Head of caudate nucleus (tissue), 42 donors: ENCODE measurements around the gene ZNF423.
"Not testable (repeated sequence)": the region's sequence is repeated elsewhere in the genome, so short reads cannot be mapped to it uniquely, and the experiment has no call there.

Experiments used
- DNase-seq, 42 donors: peaks; one replicate each; pipeline versions ENCODE4 v3.0.0 to v3.0.0-alpha.2; 2020 to 2021; ENCODE audit warnings: mixed read lengths in 7 of 42
- intact Hi-C: fragments of 100-400 bp; cut with DNase I; formaldehyde crosslinking; loops from one replicate; pipeline ENCODE4 v1.15.0; 2022

ZNF423 gene

DNA sequence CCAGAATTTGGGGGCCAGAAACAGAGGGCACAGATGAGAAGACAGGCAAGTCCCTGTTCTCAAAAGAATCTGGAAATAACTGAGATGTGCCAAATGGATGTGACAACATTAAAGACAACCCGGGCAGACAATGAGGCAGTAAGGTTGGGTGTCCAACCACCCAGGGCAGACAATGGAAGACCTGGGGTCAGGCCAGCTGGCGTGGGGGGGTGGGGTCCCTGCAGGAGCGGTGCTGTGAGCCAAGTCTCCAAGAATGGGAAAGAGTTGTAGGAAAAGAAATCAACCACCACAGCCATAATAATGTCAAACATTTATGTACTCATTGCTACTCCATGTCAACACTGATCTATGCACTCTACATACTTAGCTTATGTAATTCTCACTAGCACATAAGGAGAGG lies 279.0 kb downstream of the ZNF423 start:
- no peak for DNase-seq
- intact Hi-C loops: no loop called here

GRCh38 chr16:49576173-49576494 lies 279.8 kb downstream of the ZNF423 start:
- no peak for DNase-seq

DNA sequence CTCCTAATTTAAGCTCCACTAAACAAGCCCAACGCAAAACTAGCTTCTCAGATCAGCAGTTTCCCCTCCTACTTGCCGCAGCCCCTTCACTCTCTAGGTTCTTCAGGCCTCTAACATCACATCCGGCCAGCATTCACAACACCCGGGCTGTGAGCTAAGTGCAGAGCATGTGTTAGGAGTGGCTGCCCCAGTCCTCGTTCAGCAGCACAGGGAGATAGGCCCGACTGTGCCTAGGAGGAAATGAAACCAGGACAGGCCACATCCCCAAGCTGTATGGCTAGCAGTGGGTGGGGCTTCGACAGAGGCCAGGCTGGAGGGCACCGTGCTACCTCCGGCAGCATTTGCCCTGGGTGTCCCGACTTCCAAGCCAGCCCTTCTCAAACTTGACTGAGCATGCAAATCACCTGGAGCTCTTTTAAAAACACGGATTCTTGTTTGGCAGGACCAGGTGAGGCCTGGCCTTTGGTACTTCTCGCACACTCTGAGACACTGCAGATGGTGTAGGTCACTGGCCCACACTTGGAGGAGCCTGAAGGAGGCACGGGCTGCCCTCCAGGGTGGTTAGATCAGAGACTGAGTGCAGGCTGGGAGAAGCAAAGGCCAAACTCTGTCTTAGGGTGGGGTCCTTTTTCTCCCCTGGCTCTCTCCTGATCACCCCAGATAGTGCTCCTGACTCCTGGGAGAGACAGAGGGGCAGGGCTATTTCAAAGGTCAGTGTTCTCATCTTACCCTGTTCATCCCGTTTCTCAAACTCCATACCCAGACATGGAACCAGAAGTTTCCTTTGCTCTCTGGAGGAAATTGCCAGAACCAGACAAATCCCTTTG lies 280.4 kb downstream of the ZNF423 start:
- intact Hi-C loops: no loop called here
- peak in 35 of 42 donors; percentile 21 to 63 (median 44) for DNase-seq

More at GRCh38 chr16:49576173-49576494, 279.8 kb downstream of the ZNF423 start:
- intact Hi-C loops: no loop called here

DNA sequence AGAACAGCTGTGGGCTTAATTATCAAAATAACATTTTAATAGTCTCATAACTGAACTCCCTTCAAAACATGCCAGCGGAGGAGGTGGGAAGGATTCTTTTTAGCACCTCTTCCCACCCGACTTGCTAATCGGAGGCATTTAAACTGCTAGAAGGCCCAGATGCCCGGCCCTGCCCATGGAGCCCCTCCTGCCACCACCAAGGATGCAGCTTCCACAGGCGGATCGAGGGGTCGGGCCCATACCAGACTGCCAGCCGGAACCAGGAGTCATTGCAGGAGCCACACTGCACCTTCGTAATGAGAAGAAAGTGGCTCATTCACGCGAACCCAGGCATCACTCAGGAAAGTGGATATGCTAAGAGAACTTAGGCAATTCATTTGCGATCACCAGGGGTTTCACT lies 281.1 kb downstream of the ZNF423 start:
- DNase-seq: no peak

GRCh38 chr16:49567950-49568349 lies 288.0 kb downstream of the ZNF423 start:
- DNase-seq: no peak
- intact Hi-C loops: no loop called here

More for the DNA sequence above, 281.1 kb downstream of the ZNF423 start:
- intact Hi-C loops: no loop called here

- no peak for DNase-seq
- intact Hi-C loops: no loop called here
Observed at GRCh38 chr16:49566432-49566831, 289.5 kb downstream of the ZNF423 start.

DNA sequence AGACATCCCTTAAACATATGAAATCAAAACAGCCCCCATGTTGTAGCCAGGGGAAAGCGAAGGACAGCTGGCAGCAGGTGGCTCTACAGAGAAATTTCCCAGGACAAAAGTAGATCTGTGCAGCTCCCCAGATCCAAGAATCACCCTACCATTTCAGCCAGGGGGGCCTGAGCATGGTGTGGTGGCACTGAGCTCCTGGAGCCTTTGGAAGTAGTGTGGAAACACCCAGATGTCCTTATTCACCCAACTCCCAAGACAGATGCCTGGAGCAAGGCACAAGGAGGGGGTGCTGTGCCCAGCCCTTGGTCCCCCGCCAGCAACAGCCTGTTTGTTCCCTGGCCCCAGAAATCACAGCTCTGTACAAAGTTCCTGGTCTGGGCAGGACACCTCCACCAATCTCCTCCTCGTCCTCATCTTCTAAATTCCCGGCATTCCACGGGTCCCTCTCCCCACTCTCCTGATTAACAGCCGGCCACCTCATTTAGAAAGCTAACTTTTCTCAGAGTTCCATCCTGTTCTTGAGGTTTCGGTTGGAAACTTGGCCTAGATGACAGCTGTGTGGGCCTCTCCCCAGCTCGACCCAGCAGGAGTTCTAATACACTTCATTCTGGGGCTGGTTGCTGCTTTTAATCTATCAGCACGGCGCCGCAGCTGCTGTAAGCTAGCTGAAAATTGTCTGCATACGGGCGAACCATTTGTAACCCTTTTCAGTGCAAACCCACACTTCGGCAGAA lies 291.2 kb downstream of the ZNF423 start:
- intact Hi-C loops: no loop called here
- peak in 4 of 42 donors; percentile 10 to 32 (median 24) for DNase-seq

DNA sequence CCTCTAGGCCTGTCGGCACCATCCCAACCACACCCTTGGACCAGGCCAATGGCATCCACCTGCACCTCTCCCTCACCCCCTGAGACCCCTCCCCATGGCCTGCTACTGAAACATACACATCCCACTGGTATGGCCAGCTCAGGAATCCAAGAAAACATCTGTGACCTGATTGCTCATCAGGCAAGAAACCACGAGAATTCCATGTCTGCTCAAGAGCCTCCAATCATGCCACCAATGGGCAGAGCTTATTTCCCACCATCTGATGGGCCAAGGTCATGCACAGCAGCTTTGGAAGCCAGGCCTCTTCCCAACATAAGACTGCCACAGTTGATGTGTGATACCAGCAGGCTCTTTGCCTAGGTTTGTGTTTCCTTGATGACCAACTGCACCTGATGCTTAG lies 292.2 kb downstream of the ZNF423 start:
- intact Hi-C loops: no loop called here
- no peak for DNase-seq

GRCh38 chr16:49562894-49563293 lies 293.0 kb downstream of the ZNF423 start:
- intact Hi-C loops, DNase-seq: not testable (repeated sequence)

GRCh38 chr16:49562228-49562627 lies 293.7 kb downstream of the ZNF423 start:
- intact Hi-C loops: no loop called here
- no peak for DNase-seq

- peak in 6 of 42 donors; percentile 17 to 60 (median 33) for DNase-seq
- intact Hi-C loops: no loop called here
Observed at GRCh38 chr16:49560004-49560830, 295.7 kb downstream of the ZNF423 start.

DNA sequence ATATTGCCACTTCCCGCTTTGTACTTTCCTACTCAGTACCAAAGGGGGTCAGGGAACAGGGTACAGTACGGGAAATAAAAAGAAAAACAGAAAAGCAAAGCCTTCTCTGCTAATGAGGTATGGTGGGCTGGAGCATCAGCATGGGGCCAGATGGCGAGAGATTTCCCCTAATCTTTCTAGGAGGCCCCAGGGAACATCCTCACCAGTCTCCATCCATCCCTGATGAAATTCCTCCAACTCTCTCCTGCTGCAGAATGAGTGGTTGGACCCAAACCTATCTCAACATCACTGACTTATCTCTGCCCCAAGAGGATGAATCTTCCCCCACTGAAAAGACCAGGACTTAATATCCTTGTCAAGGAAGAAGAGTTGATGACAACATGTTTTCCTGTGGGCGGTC lies 296.7 kb downstream of the ZNF423 start:
- DNase-seq: no peak
- intact Hi-C loops: no loop called here

DNA sequence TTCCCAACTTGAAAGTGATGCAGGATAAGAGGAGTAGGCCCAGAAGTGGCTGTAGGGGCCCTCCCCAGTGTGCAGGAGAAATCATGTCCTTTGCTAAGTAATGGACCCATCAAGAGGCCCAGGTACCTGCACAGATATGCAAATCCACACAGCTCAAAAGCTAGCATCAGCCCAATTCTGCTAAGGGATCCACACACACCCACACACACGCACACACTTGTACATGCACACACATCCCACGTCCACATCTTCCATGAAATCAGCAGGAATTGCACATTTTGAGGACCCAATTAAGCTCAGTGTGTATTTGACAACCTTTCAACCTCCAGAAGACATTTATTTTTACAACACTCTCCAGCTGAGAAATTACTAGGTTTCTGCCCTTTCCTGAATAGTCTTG lies 297.5 kb downstream of the ZNF423 start:
- DNase-seq: peak in 15 of 42 donors; percentile 16 to 72 (median 47)
- intact Hi-C loops: no loop called here

- DNase-seq: peak in 19 of 42 donors; percentile 14 to 60 (median 38)
- intact Hi-C loops: no loop called here
Observed at GRCh38 chr16:49556606-49557446, 299.1 kb downstream of the ZNF423 start.

GRCh38 chr16:49556249-49556605 lies 299.7 kb downstream of the ZNF423 start:
- DNase-seq: no peak
- intact Hi-C loops: no loop called here

GRCh38 chr16:49554681-49555080 lies 301.2 kb downstream of the ZNF423 start:
- no peak for DNase-seq
- intact Hi-C loops: no loop called here

- intact Hi-C loops: no loop called here
- DNase-seq: no peak
Observed at GRCh38 chr16:49552313-49552928, 303.5 kb downstream of the ZNF423 start.

DNA sequence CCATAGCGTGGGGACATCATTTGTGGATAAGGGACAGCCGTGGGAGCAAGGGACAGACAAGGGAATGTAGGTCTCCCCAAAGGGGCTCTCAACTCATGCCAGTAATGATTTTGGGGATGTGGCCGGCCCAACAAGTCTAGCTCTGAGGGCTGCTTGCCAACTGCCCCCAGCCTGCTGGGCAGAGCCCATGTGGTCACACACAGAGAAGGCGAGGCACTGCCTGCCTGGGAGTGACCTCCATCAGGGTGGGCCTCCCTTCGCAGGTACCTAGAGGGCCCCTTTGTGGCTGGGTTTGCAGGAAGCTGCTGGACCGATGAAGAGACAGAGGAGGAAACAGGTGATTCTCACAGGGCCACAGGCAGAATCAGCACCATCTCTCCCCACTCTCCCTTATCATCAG lies 305.2 kb downstream of the ZNF423 start:
- intact Hi-C loops: no loop called here
- no peak for DNase-seq
